GM18508 (cell line): Measurements from ENCODE around the gene SIPA1L3.

ENCODE experiments used
- ATAC-seq: cut with Tn5 transposase; IDR thresholded peaks from one replicate; pipeline ENCODE4 v1.9.1; 2021; ENCODE audit warnings: moderate number of reproducible peaks; ENCODE audit not compliant: insufficient read depth, unreplicated experiment

Gene SIPA1L3

GRCh38 chr19:38250821-38251563 is 344.0 kb downstream of the SIPA1L3 start:
- no peak for ATAC-seq

- ATAC-seq: no peak
These were observed 344.6 kb downstream of the SIPA1L3 start for GRCh38 chr19:38251564-38252051.

- no peak for ATAC-seq
These were observed 345.4 kb downstream of the SIPA1L3 start for GRCh38 chr19:38252385-38252784.

- no peak for ATAC-seq
These were observed 346.1 kb downstream of the SIPA1L3 start for GRCh38 chr19:38252941-38253691.

GRCh38 chr19:38253788-38254187 is 346.8 kb downstream of the SIPA1L3 start:
- ATAC-seq: no peak

GRCh38 chr19:38255383-38256014 is 348.5 kb downstream of the SIPA1L3 start:
- no peak for ATAC-seq
